Effector CD8-positive, alpha-beta T cell (primary cell): Measurements from ENCODE around the gene PSIP1.
"Not testable (repeated sequence)": the region's sequence is repeated elsewhere in the genome, so short reads cannot be mapped to it uniquely, and the experiment has no call there.

Source experiments
- DNase-seq: peaks from one replicate; lab custom pipeline; 2025; lab: John Stamatoyannopoulos, UW

Gene PSIP1

GRCh38 chr9:15501803-15502202, 9.0 kb downstream of the PSIP1 start:
- DNase-seq, result no peak

GRCh38 chr9:15501179-15501578, 9.6 kb downstream of the PSIP1 start:
- no peak for DNase-seq

GRCh38 chr9:15499139-15499538, 11.6 kb downstream of the PSIP1 start:
- DNase-seq, result no peak

- no peak for DNase-seq
Observed at GRCh38 chr9:15498246-15498995, 12.3 kb downstream of the PSIP1 start.

- no peak for DNase-seq
Observed at GRCh38 chr9:15492485-15493150, 18.2 kb downstream of the PSIP1 start.

GRCh38 chr9:15491950-15492349, 18.8 kb downstream of the PSIP1 start:
- no peak for DNase-seq

- DNase-seq, result no peak
Observed at GRCh38 chr9:15485836-15486666, 24.7 kb downstream of the PSIP1 start.

GRCh38 chr9:15484802-15485201, 26.0 kb downstream of the PSIP1 start:
- no peak for DNase-seq

GRCh38 chr9:15482146-15482545, 28.6 kb downstream of the PSIP1 start:
- no peak for DNase-seq

- DNase-seq, result no peak
Observed at GRCh38 chr9:15480028-15480427, 30.7 kb downstream of the PSIP1 start.

GRCh38 chr9:15475923-15476536, 34.7 kb downstream of the PSIP1 start:
- DNase-seq, result no peak

GRCh38 chr9:15469862-15470261, 40.9 kb downstream of the PSIP1 start:
- DNase-seq, result no peak

- DNase-seq, result no peak
Observed at GRCh38 chr9:15469406-15469805, 41.4 kb downstream of the PSIP1 start.

- no peak for DNase-seq
Observed at GRCh38 chr9:15468145-15468544, 42.6 kb downstream of the PSIP1 start.

GRCh38 chr9:15461601-15462000, 49.2 kb downstream of the PSIP1 start:
- DNase-seq, result no peak

GRCh38 chr9:15461056-15461455, 49.7 kb downstream of the PSIP1 start:
- no peak for DNase-seq

- DNase-seq, result no peak
Observed at GRCh38 chr9:15453956-15454355, 56.8 kb downstream of the PSIP1 start.

- no peak for DNase-seq
Observed at GRCh38 chr9:15444141-15444540, 66.6 kb downstream of the PSIP1 start.

GRCh38 chr9:15442264-15442663, 68.5 kb downstream of the PSIP1 start:
- DNase-seq, result not testable (repeated sequence)

GRCh38 chr9:15441841-15442240, 68.9 kb downstream of the PSIP1 start:
- not testable (repeated sequence) for DNase-seq

GRCh38 chr9:15438891-15439290, 71.9 kb downstream of the PSIP1 start:
- DNase-seq, result no peak

- DNase-seq, result no peak
Observed at GRCh38 chr9:15433661-15434060, 77.1 kb downstream of the PSIP1 start.
